Retina (tissue), 1 donor: Measurements from ENCODE around the gene GPRC5B.

Experiments used
- DNase-seq: peaks from one replicate; pipeline ENCODE4 v3.0.0-alpha.2; 2016

Gene GPRC5B

DNA sequence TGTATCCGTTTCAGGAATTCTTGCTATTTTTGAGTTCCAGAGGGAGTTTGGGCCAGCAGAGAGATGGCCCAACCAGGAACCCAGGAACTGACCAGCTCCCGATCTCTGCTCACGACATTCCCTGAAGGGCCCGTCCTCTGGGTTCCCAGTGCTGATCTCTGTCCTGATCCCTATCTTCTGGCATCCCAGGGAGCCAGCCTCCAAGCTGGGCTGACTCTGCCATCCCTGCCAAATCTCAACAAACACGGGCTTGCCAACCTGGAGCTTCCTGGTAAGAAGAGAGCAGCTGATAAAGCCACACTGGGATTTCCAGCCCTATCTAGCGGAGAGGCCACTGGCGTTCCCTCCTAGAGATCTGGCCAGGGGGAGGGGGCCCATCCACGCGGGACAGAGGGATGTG is 16.2 kb downstream of the GPRC5B start:
- DNase-seq: no peak

DNA sequence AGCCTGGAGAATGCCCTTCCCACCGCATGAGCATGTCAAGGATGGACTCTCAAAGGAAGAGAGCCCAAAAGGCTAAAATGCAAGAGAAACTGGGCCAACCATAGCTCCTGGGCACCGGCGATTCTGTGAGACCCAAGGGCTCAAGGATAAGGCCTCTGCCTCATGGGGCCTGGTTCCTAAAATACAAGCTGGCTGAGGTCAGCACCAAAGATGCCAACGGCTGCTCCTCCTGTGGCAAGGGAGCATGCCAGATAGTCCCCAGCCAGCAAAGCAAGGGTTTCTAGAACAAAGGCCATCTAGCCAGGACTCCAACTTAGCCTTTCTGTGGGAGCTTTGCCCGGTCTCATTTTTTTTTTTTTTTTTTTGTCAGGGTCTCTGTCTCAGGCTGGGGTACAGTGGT is 20.1 kb downstream of the GPRC5B start:
- no peak for DNase-seq

DNA sequence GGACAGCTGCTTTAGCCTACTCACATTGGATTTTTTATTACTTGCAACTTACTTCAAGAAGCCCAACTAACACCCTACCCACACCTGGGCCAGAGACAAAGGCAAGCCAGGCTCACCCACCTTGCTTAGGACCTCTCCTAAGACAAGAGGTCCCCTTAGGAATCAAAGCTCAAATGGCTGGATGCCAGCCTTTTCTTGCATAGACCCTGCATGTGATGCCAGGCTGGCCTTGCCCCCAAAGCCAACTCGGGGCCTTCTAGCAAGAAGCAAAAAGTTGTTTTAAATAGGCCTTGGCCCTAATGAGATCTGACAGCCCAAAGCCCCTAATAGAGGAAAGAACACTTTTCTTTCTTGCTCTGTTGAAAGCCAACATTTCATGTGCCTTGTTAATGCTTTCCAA is 20.7 kb downstream of the GPRC5B start:
- DNase-seq: no peak

DNA sequence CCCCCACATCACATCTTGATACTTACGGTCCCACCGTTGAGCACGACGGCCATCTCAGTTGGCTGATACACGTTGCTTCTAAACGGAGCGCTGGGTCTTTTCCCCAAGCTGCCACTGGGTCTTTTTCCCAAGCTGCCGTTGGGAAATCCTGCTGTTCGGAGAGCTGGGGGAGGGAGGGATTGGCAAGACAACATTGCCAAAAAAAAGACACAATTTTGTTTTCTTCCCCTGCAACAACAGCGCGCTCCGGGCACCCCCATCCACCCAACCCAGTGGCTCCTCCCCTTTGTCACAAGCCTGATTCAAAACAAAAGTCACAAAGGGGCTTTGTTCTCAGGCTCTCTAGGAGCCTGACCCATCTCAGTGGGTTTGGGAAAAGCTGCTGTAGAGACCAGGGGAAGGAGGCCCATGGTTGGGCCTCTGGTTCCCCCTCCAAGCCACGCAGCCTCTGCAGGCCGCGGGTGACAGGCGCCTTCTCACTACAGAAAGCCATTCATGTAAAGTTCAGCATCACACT is 22.8 kb downstream of the GPRC5B start:
- peak; percentile 87 for DNase-seq

DNA sequence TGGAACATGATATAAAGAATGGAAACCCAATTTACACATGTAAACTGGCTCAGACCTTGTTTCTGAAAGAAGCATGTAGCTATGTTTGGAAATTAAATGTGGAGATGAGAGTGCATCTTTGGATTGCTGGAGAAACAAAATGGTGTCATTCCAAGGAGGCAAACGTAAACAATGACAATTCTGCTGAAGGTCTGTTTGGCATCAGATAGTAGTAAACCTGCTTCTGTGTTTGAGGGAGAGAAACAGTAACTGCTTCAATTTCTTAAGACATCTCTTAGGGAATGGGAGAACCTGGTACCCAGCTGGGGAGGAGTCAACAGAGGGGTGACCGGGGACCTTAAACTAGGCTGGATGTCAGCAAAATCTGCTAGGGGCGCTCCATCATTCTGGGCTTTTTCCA is 23.5 kb downstream of the GPRC5B start:
- DNase-seq: peak; percentile 35

DNA sequence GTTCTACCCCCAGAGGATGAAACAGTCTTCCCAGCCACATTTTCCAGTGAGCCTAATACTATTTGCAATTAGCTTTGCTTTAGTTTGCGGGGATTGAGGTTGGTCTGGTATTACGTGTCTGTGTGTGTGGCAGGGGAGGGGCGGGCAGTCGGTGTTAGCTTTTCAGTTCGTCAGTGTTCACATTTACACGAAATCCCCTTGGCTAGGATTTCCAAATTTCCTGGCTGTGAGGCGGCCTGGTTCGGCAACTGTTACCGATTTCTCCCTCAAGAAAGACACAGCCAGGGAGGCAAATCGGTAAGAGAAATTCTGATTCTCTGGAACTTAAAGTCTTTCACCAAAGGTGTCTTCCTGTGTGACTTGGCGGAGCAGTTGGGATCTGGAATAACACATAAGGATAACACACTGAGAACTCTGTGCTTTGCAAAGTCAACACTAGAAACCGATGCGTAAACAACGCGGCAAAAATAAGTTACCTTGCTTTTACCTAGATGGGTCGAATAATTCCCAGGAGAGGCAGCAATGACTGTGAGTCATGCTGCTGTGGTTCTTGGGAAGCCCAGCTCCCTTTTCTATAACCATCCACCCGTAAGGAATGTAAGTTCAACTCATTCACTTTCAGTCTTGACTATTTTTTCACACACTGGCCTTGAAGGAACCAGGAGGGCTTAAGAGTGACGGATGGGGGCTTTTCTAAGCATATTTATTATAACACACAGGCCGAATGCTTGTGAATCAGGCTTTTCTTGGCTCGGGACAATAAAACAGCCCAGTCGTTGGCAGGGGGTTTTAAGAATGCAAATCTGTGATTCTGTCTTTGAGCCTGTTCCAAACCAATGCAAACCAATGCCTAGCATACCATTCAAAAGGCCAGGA is 24.2 kb downstream of the GPRC5B start:
- DNase-seq: peak; percentile 36

DNA sequence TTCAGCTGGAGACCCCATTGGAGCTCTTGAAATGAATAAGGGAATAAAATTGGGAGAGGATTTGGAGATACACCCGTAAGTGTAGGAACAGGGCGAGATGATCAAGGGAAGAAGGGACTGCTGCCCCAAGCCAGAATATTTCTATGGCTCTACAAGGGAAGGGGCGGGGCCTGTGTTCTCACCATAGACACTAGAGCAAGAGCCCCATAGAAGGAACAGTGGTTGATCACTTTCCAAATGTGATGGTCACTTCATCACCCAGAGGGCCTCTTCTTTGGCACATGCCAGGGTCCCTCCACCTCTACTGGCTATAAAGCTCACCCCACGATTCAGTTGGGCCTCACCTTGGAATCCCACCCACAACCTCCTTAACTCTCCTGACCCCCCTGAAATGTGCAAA is 25.0 kb downstream of the GPRC5B start:
- no peak for DNase-seq

GRCh38 chr16:19859166-19859565 is 25.5 kb downstream of the GPRC5B start:
- DNase-seq: no peak

DNA sequence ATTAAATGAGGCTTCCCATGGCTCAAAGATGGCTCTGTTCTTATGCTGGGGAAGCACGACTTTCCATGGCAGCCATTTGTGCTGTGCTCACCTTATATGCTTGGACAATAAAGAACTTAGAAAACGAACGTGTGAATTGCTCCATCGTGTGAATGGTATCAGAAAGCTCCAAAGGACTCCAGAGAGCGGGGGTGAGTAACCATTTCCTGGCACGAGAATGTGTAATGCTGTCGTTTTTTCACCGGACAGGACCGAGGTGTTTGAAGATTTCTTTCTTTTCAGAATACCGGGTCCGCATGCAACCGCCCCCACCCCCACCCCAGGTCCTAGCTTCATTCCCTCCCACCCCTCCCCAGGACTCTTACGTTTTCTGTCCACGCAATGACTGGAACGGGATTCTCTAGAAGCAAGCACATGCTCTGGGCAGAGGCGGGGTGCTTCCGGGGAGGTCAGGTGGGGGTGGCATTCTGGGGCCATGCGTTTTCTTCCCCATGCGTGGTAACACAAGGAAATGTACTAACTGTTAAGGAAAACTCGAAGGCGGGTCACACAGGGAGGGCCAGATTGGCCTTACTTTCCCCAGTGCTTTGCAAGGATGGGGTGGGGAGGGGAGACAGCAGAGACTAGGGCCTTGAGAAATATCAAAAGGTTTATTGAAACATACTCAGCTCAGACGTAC is 26.2 kb downstream of the GPRC5B start:
- DNase-seq: no peak

DNA sequence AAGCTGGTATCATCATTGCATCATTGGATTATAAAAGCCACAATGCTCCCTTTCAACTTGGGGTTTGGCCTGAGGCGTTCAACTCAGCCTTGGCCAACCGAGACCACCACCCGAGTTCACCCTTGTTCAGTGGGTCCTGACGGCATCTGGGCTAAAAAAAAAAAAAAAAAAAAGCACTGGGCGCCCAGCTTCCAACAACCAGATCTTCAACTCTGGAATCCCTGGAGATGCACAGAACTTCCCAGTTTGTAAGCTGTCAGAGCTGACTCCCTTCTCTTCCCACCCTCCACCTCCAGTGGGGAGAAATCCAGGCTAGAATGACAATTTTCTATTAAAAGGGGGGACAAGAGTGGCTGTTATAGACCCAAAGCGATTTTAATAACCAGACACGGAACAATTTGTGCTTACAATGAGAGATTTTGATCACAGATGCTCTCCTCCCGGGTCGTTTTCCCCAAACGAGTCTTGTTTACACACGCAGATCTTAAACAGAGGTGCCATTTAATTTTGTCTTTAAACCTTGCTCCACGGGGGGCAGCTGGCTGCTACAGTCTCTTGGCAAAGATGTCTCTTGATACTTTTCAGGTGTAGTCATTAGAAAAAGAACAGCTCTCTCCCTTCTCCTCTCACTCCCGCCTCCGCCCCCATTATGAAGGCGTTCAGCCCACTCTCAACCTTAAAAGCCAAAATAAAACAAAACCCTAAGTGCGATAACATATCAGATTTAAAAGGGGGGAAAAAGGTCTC is 26.9 kb downstream of the GPRC5B start:
- DNase-seq: no peak

- no peak for DNase-seq
Measured at GRCh38 chr16:19856120-19856519, 28.5 kb downstream of the GPRC5B start.

GRCh38 chr16:19854543-19854876 is 30.1 kb downstream of the GPRC5B start:
- DNase-seq: no peak

GRCh38 chr16:19853742-19854542 is 30.7 kb downstream of the GPRC5B start:
- DNase-seq: no peak

GRCh38 chr16:19853132-19853741 is 31.4 kb downstream of the GPRC5B start:
- DNase-seq: no peak

DNA sequence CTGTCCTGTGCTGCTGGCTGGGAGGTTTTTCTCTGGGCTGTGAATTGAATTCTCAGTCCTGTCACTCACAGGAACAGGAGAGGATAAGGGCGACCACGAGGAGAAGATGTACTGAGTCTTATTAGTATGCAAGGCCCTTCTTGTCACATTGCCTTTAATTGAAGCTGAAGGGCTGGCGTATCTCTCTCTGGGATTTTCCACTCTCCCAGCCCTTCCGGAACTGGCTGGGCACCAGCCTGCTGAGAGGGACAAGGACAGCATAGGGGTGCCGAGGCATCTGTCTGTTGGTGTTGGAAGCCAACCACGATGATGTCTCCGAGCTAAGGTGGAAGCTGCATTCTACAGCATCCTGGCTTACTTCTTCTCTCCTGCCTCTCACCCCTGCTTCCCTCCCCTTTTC is 33.2 kb downstream of the GPRC5B start:
- DNase-seq: peak; percentile 55

GRCh38 chr16:19850131-19850817 is 34.4 kb downstream of the GPRC5B start:
- DNase-seq: no peak

GRCh38 chr16:19848756-19849155 is 35.9 kb downstream of the GPRC5B start:
- DNase-seq: no peak

DNA sequence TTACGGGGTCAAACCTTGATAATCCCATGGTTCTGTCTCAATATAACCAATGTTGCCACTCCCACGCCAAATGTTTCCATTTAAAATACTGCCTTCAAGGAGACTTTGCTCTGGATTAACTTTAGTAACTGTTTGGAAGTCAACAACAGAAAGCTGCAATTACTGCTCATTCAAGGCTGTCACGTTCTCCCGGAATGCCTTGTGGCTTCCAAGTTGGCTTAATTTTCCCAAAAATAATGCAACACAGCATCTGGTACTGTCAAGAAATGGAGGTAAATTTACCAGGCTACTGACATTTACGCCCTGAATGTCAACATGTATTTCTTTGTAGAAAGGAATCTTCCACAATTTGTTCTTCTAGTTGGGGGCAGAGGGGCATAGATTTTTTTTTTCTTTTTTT is 38.2 kb downstream of the GPRC5B start:
- no peak for DNase-seq

GRCh38 chr16:19844945-19845641 is 39.6 kb downstream of the GPRC5B start:
- DNase-seq: no peak

- no peak for DNase-seq
Measured at GRCh38 chr16:19843371-19843770, 41.3 kb downstream of the GPRC5B start.
